Measurements from ENCODE around the gene CALN1.

- TF ChIP-seq POLR2AphosphoS5 (IDR thresholded peaks at IDR 0.05; ENCODE audit: low read depth, low read length) (no peak), TAF1 (IDR thresholded peaks at IDR 0.05; ENCODE audit: borderline replicate concordance, insufficient read depth, low read length) (no peak), FOXP2 (optimal IDR thresholded peaks at IDR 0.05; ENCODE audit: borderline replicate concordance, extremely low read depth, extremely low read length, insufficient read depth) (no peak), SIN3A (IDR thresholded peaks at IDR 0.05; ENCODE audit: borderline replicate concordance, insufficient read depth, low read length) (no peak)
- TF ChIP-seq, protein P1, sequence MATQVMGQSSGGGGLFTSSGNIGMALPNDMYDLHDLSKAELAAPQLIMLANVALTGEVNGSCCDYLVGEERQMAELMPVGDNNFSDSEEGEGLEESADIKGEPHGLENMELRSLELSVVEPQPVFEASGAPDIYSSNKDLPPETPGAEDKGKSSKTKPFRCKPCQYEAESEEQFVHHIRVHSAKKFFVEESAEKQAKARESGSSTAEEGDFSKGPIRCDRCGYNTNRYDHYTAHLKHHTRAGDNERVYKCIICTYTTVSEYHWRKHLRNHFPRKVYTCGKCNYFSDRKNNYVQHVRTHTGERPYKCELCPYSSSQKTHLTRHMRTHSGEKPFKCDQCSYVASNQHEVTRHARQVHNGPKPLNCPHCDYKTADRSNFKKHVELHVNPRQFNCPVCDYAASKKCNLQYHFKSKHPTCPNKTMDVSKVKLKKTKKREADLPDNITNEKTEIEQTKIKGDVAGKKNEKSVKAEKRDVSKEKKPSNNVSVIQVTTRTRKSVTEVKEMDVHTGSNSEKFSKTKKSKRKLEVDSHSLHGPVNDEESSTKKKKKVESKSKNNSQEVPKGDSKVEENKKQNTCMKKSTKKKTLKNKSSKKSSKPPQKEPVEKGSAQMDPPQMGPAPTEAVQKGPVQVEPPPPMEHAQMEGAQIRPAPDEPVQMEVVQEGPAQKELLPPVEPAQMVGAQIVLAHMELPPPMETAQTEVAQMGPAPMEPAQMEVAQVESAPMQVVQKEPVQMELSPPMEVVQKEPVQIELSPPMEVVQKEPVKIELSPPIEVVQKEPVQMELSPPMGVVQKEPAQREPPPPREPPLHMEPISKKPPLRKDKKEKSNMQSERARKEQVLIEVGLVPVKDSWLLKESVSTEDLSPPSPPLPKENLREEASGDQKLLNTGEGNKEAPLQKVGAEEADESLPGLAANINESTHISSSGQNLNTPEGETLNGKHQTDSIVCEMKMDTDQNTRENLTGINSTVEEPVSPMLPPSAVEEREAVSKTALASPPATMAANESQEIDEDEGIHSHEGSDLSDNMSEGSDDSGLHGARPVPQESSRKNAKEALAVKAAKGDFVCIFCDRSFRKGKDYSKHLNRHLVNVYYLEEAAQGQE (IDR thresholded peaks at IDR 0.05; ENCODE audit: insufficient read depth in 1 of 2, low read depth in 2 of 2, low read length in 2 of 2), result no peak
Observed at GRCh38 chr7:72078301-72078700, 333.8 kb downstream of the CALN1 start.
